ENCODE results near the gene IL1RAPL2.

- TF ChIP-seq CTCF (IDR thresholded peaks at IDR 0.05) (no peak), POLR2A (IDR thresholded peaks at IDR 0.05) (no peak)
Measured at GRCh38 chrX:105463473-105463872, 897.5 kb downstream of the IL1RAPL2 start.

Measured in right lobe of liver (tissue), 4 donors.